NCI-H345 treated with DMSO at 0.1 percent for 48 hours (cell line): ENCODE measurements around the gene TUBB.
"Not testable (repeated sequence)": the region's sequence is repeated elsewhere in the genome, so short reads cannot be mapped to it uniquely, and the experiment has no call there.

Source experiments
- DNase-seq: peaks from one replicate; lab custom pipeline; 2025; ENCODE audit not compliant: unreplicated experiment; lab: John Stamatoyannopoulos, UW

TUBB gene

DNA sequence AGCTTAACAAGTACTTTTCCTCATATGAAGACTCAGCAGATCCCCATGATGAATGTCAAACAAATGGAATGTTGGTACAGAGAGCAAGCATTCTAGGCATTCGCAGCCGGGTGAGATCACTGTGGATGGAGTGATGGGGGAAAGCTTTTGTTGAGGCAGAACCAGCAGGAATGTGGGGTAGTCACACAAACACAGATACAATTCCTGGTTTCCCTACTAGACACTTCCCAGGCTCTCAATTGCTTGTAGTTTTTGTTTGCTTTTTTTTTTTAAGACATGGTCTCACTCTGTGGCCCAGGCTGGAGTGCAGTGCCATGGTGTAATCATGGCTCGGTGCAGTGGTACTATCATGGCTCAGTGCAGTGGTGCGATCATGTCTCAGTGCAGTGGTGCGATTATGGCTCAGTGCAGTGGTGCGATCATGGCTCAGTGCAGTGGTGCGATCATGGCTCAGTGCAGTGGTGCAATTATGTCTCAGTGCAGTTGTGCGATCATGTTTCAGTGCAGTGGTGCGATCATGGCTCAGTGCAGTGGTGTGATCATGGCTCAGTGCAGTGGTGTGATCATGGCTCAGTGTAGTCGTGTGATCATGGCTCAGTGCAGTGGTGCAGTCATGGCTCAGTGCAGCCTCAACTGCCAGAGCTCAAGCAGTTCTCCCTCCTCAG is 39.6 kb downstream of the TUBB start:
- no peak for DNase-seq

DNA sequence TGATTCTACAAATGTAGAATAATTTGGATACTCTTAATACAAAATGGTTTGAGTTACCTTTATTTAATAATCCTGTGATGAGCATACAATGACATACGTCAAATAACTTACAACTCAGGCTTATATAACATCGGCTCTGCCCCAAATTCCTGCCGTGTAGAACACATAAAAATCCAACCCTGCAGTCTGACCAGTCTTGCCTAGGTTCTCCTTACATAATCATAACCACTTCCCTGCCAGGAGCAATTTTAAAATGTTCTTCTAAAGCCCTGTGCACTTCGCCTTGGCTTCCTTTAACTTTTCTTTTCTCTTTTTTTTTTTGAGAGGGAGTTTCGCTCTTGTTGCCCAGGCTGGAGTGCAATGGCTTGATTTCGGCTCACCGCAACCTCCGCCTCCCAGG is 40.4 kb downstream of the TUBB start:
- no peak for DNase-seq

DNA sequence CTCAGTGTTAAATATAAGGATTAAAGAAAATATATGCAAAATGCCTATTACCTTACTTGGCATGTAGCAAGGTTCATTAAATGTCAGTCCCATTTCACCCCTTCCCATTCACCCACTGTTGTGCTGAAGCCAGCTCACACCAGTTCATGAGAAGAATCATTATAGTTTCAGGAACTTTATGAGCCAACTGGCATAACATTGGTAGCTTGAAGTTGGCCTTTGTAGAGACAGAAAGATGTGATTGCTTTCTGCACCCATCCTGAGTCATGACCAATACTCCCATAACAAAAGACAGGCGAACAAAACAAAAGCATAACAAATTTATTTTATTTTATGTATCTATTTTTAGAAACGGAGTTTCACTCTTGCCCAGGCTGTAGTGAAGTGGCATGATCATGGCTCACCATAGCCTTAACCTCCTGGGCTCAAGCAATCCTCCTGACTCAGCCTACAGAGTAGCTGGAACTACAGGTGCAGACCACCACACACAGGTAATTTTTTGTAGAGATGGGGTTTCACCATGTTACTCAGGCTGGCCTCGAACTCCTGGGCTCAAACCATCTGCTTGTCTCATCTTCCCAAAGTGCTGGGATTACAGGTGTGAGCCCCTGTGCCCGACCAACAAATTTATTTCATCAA is 41.8 kb downstream of the TUBB start:
- no peak for DNase-seq

DNA sequence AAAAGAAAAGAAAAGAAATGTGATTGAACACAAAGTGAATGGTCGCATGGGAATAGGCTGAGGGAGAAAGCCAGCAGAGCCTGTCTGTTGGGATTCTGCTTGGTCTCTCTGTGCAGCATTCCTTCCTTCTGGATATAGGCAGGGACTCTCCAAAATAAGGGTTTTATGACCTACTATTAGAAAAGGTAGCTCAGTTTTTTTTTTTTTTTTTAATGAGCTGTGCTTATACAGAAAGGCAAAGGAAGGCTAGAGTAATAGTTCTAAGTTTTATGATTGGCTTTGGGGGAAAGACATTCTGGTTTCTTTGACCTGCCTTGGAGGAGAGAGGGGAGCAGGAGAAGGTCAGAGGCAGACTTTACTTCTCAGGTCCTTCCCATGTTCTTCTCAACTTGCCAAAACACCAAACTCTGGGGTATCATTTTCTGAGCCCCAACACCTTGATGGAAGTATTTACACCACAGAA is 43.0 kb downstream of the TUBB start:
- no peak for DNase-seq

DNA sequence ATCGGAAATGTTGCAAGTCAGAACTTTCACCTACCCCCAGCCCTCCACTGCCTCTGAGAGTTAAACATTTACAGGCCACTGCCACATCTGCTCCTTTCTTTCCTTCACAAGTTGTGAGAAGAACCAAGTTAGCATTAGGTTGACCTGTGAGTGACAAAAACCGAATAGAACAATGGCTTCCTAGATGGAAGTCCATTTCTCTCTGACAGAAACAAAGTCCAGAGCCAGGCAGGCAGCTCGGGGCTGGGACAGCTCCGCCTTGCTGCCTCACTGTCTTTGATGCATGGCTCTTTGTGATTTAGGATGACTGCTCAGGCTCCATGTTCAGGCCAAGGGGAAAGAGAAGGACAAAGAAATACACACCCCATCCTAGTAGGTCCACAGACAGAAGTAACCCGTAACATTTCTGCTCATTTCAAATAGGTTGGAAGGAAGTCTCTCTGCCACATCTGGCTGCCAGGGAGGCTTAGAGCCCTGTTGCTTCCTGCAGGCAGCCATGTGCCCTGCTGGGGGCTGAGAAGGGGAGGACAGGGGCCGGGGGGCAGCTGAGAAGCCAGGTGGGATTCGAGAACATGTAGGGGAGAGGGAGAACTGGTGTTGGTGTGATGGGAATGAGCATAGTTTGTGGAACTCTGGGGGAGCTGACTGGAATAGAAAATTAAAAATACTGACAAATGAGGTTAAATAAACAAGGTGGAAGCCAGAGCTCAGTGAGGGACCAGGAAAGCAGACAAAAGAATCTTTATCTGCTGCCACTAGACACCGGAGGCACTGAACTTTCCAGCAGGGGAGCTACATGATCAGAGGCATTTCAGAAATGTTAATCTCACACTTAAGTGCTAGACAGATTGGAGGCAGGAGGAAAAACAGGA is 43.7 kb downstream of the TUBB start:
- peak; percentile 33 for DNase-seq

DNA sequence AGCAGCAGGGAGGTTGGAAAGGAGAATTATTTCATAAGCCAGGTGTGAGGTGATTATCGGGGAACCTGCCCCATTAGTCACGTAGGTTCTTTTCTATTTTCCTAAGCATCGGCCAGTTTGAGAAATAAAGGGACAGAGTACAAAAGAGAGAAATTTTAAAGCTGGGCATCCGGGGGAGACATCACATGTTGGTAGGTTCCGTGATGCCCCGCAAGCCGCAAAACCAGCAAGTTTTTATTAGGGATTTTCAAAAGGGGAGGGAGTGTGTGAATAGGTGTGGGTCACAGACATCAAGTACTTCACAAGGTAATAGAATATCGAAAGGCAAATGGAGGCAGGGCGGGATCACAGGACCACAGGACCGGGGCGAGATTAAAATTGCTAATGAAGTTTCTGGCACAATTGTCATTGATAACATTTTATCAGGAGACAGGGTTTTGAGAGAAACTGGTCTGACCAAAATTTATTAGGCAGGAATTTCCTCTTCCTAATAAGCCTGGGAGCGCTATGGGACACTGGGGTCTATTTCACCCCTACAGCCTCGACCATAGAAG is 44.4 kb downstream of the TUBB start:
- not testable (repeated sequence) for DNase-seq

DNA sequence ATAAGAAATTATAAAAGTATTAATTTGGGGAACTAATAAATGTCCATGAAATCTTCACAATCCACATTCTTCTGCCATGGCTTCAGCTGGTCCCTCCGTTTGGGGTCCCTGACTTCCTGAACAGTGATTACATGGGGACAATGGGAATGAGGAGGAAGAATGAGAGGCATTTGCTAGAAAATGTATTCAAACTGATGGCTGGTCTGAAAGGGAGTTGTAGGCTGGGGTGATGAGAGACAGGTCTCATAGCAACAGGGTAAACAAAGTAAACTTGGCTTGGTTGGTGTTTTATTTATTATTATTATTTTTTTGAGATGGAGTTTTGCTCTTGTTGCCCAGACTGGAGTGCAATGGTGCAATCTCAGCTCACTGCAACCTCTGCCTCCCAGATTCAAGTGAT is 45.3 kb downstream of the TUBB start:
- DNase-seq = not testable (repeated sequence)

DNA sequence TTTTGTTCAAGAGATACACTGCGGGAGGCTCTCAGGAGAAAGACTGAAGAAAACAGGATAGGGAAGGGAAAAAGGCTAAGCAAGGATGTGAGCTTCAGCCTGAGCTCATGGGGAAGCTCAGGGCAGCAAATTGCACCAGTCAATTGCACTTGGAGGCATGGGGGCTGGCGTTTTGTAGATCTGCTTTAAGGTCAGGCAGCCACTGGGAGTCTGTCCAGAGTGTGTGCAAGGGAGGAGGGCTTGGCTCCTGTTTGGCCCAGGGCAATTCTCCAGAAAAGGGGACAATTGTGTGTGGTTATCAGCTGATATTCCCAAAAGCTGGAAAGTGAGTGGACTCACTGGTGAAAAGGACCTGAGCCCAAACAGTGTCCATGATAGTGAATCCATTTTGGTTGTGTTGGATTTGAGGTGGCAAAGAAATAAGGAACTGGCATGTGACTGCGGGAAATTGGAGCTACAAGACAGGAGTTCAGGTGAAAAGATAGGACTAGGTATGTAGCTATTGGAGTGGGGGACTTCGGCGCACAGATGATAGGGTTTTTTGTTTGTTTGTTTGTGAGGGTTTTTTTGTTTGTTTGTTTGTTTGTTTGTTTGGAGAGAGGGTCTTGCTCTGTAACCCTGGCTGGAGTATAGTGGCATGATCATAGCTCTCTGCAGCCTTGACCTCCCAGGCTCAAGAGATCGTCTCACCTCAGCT is 46.5 kb downstream of the TUBB start:
- no peak for DNase-seq

DNA sequence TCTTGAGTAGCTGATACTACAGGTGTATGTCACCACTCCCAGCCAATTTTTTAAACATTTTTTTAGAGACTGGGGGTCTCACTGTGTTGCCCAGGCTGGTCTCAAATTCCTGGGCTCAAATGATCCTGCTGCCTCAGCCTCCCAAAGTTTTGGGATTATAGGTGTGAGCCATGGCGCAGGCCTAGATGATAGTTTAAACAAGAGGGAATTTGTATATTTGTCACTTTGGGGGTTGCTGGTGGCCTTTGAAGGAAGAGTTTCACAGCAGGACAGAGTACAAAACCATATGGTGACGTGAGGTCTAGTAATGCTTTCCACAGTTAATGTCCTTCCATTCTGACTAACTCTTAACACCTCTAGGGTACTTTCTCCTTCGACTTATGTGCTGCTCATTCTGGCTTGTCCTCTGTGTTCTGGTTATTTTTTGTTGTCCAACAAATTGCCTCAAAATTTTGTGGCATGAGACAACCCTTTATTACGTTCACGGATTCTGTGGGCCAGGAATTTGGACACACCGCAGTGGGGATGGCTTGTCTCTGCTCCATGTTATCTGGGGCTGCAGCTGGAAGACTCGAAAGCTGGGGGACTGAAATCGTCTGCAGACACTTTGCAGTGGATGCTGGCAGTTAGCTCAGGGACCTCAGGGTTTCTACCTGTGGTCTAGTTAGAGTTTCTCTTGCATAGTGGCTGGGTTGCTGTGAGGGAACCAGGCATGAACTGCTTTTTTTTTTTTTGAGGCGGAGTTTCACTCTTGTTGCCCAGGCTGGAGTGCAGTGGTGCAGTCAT is 47.2 kb downstream of the TUBB start:
- no peak for DNase-seq

DNA sequence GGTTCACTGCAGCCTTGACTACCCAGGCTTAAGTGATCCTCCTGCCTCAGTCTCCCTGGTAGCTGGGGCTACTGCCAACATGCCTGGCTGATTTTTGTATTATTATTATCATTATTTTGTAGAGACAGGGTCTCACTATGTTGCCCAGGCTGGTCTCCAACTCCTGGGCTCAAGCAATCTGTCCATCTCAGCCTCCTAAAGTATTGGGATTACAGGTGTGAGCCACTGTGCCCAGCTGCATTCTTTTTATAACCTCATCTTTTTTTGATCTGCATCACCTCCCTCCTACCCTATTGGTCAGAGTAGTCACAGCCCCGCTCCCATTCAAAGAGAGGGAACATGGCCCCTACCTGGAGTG is 47.8 kb downstream of the TUBB start:
- DNase-seq = no peak

DNA sequence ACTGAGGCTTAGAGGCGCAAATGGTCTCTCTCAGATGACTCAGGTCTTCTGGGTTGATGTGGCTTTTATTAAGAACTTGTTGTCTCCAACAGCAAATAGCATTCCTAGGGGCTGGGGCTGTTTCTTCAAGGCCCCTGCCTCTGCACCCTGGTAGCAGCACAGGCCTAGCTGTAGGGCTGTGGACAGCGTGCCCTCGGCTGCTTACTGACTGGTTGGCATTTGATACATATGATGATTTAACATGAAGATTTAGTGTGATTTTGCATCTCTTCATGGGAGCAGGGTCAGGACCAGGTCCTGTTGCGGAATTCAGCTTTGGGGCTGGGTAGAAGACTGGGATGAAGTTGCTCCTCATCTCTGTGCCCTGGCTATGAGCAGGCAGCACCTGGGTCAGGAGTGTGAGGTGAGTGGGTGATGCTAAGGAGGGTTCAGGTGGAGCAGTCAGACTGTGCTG is 48.5 kb downstream of the TUBB start:
- no peak for DNase-seq

DNA sequence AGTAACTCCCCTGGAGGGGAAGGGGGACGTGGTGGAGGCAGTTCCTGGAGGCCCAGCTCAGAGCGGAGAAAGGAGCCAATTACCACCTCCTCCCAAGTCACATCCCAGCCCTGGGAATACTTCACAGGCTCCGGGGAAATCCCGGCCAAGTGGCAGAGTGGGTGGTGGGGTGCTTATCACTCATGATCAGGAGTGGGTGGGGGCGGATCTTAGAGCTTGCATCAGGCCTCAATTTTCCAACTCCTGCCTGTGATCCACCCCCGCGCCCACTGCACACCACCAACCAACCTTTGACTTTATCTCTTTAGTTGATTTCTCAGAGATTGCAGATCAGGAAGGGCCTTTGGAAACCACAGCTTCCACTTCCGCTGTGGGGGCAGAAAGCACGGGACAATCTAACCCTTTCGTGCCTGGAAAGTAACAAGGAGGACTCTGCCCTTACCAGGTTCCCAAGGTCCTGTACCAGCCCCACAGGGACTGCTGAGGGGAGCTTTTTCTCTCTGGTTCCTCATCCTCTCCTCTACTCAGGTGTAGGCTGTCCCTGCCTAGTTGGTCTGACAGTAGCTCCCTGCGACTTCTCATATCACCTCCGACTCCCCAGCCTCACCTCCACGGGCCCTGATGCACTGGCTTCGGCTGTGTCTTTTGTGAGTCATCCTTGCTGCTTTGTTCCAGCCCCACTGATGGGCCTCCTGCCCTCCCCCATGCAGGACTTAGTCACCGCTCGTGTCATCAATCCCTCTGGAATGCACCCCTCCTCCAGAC is 49.1 kb downstream of the TUBB start:
- no peak for DNase-seq

DNA sequence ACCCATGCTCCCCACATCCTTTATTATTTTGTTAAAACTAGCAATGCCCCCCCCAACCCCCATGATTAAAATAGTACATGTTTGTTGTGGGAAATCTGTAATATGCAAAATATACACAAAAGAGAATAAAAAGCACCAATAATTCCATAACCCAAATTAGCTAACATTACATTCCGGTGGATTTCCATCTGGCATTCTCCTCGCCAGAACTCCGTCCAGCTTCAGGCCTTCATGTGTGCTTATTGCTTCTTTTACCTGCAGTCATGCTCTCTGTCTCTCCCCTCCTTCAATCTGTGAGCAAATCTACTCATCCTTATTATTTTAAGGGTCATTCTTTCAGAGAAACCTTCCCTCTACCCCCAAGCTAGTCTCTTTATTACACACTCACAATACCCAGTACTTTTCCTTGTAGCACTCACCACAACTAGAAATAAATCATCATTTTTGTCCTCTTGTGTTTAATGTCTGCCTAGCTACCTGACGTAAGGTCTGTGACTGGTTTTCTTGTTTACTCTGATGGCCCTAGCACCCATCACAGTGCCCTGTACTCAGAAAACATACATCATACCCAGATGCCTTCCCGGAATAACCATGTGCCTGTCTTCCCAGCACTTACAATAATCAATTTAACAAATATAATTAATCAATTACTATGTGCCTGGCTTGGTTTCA is 49.8 kb downstream of the TUBB start:
- DNase-seq = no peak

DNA sequence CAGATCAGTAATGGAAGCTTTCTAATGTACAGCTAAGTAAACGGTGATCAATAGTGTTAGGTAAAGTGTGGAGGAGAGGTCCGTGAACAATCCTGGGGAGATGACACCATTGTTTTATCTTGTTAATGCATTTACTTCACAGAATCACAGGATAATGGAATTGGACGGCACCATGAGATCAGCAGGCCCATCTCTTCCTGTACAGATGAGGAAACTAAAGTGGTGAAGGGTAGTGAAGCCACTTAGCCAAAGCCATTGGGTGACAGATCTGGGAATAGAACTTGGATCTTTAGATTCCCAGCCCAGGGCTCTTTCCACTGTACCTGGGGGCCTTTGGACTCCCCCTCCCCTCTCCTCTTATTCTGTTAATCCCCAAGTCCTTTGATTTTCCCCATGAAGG is 50.4 kb downstream of the TUBB start:
- no peak for DNase-seq

DNA sequence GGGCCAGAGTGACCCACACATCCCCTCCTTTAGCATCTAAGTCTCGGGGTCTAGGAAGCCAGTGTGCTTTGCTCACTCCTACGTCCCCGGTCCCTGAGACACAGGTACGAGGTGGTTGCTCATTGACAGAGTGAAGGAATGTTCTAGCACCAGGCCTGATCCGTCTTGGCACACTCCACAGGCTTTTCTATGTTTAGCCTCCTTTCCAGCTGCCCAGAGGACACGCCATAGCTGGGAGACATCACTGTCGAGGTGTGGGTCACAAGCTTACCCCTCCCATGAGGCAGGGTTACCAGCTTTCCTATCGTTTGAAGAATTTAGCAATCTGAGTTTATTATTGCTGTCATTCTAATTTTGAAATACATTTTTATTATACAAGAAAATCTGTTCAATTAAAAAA is 54.5 kb downstream of the TUBB start:
- DNase-seq = no peak
